GM12891 (cell line): Measurements from ENCODE around the gene SNX24.

Experiments
- POLR2A ChIP-seq: IDR thresholded peaks from 2 replicates; pipeline ENCODE4 v1.6.1; 2011; ENCODE audit warnings: low read depth, low read length, control low read depth
- POLR2AphosphoS5 ChIP-seq: IDR thresholded peaks from 2 replicates; pipeline ENCODE4 v1.6.1; 2011; ENCODE audit warnings: low read depth, low read length, control low read depth
- SPI1 ChIP-seq: IDR thresholded peaks from 2 replicates; pipeline ENCODE4 v1.6.1; 2011; ENCODE audit warnings: low read depth, low read length, control low read depth
- TAF1 ChIP-seq: IDR thresholded peaks from 2 replicates; pipeline ENCODE4 v1.6.1; 2011; ENCODE audit warnings: low read depth, low read length, control low read depth

DNA sequence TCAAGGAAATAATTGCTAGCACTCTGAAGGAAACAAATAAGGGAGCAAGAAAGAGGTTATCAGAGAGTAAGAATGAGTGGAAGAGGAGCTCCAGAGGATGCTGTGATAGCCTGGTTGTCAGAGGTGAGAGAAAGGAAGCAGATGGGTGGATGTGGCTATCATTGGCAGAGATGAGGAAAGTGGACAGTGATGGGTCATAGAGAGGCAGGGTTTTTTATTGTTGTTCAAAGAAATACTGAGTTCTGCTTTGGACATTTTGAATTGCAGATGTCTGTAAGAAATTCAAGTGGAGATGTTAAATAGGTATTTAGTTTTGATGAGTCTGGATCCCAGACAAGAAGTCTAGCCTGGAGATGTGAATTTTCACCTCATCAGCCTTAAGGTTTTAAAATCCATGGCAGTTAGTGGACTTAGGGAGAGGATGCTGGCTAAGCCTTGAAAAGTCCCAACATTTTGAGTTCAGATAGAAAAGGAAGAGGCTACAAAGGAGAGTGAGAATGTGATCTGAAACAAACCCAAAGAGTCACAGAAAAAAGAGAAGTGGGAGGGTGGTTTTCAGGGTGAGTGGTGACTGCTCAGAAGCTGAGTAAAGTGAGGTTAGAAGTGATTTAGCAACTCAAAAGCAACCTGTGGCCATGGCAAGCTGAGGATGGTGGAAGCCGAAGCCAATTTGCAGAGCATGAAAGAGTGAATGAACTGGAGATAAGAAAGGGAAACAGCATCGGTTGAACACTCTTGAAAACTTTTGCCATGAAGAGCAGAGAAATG lies 140.7 kb downstream of the SNX24 start:
- TF ChIP-seq POLR2A: no peak
- no peak for TF ChIP-seq POLR2AphosphoS5
- TF ChIP-seq SPI1: peak; percentile 98
- no peak for TF ChIP-seq TAF1
